Occipital lobe (tissue), 2 donors: ENCODE results near the gene SEZ6L2. TPM values are rescaled to one million over a fixed set of nuclear protein-coding genes. Genes with fewer than 3 reads are reported as not detected.
A peak's percentile ranks its signal among the peaks of the same experiment; 100 is the strongest.
"Not testable (repeated sequence)": the region's sequence is repeated elsewhere in the genome, so short reads cannot be mapped to it uniquely, and the experiment has no call there.

Experiments
- DNase-seq: peaks from one replicate; lab custom pipeline; 2025; lab: John Stamatoyannopoulos, UW
- total RNA-seq: library from RNA; depleted of rRNA; stranded (reverse); fragments of >200 nt; gene quantifications from one replicate; pipeline ENCODE4 v1.2.3, GENCODE V29; 2014

Gene SEZ6L2
- total RNA-seq, 1 donor from 2014 or later = 32.1 TPM

DNA sequence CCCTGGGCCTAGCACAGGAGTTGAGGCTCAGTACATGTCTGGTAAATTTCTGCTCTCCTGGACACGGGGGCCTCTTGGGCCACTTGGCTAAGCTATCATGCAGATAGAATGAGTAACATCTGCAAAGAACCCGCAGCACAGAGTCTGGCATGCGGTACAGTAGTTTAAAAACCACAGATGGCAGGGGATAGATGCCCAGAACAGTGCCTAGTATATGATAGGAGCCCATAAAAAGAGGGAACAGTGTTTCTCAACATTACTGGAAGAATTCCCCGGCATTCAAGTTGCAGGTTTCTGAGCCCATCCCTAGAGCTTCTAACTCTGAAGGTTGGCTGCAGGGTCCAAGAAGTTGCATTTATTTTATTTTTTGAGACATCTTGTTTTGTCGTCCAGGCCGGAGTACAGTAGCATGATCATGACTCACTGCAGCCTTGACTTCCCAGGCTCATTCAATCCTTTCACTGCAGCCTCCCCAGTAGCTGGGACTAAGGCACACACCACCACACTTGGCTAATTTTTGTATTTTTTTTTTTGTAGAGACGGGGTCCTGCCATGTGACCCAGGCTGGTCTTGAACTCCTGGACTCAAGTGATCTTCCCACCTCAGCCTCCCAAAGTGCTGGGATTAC is 42.1 kb downstream of the SEZ6L2 start:
- DNase-seq = no peak

DNA sequence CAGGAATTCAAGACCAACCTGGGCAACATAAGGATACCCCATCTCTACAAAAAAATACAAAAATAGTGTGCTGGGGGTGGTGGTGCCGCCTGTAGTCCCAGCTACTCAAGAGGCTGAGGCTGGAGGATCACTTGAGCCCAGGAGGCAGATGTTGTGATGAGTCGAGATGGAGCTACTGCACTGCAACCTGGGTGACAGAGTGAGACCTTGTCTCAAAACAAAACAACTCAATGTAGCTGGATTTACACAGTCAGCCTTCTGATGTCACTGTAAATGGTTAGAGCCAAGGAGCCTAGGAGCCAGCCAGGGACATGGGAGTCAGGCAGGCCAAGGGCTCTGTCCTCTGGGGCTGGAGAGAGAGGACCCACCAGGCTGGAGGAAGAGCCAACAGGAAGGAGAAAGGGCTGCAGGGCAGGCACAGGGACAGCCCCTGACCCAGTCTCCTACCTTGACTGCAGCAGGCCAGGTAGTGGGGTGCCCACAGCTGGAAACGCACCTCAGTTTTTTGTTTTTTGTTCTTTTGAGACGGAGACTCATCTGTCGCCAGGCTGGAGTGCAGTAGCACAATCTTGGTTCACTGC is 44.7 kb downstream of the SEZ6L2 start:
- DNase-seq = no peak

DNA sequence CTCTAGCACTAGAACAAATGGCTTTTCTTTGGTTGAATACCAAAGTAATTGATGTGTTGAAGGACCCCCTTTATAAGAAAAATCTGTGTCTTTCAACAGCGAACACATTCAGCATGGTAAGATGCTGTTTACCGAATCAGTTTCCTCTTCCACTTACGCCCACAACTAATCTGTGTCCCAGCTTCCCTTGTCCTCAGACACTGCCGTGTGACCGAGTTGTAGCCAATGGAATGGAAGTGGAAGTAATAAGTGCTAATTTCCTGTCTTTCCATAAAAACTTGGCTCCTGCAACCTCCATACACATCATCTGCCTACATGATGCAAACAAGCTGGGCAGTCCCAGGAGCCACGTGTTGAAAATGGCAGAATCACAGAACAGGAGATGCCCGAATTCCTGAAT is 46.7 kb downstream of the SEZ6L2 start:
- DNase-seq = no peak

DNA sequence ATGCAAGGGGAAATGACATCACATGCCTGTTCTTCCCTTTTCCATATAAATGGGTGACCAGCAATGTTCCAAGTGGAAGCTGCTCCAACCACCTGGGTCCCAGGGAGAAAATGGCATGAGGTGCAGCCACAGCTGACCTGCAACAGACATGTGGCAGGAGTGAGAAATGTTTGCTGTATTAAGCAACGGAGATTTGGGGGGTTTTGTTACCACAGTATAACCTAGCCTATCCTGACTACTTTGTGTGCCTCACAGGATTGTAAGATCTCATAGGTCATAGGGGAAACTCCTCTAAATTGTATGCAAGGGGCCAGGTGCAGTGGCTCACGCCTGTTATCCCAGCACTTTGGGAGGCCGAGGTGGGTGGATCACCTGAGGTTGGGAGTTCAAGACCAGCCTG is 48.4 kb downstream of the SEZ6L2 start:
- no peak for DNase-seq

DNA sequence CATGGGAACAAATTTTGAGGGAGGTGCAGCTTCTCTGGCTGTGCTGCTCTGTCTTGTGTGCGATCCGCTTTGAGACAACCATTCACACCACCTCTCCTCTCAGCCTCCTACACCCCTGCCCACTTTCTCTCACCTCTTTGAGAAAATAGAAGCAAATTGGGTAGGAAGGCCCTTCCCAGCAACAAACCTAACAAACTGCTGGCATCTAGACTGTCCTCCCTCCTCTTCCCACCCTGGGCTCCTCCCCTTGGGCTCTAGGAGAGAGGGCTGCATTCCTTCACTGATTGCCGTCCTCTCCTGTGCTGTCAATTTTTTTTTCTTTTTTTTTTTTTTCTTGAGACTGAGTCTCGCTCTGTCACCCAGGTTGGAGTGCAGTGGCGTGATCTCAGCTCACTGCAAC is 49.8 kb downstream of the SEZ6L2 start:
- peak; percentile 14 for DNase-seq

DNA sequence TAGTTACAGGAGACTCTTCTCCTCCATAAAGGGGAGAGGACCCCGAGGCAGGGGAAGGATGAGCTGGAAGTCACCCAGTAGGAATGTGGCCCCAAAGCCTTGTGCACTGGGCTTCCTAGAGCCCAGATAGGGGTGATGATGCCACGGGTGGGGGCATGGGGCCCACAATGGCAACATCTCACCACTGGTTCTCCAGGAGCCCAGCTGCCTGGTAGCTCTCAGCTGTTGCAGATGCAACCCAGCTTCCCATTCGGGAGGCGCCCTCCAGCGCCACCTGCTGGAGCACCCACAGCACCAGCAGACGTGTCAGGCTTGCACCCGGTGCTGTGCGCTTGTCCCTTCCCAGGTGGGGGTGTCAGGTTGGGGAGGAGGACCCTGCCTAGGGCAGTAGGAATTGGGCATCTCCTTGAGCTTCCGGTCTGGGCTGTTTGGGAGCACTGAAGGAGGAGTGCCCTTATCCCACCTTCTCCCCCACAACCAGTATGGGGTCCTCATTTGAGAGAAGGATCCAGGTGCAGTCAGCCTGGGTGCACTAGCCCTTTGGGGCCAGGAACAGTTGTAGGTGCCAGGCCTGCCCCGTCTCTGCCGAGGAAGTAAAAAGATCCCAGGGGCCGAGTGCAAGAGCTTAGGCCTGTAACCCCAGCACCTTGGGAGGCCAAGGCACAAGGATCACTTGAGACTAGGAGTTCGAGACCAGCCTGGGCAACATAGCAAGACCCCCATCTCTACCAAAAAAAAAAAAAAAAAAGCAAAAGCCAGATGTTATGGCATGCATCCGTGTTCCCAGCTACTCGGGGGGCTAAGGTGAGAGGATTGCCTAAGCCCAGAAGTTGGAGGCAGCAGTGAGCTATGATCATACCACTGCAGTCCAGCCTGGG is 50.7 kb downstream of the SEZ6L2 start:
- DNase-seq = peak; percentile 54

DNA sequence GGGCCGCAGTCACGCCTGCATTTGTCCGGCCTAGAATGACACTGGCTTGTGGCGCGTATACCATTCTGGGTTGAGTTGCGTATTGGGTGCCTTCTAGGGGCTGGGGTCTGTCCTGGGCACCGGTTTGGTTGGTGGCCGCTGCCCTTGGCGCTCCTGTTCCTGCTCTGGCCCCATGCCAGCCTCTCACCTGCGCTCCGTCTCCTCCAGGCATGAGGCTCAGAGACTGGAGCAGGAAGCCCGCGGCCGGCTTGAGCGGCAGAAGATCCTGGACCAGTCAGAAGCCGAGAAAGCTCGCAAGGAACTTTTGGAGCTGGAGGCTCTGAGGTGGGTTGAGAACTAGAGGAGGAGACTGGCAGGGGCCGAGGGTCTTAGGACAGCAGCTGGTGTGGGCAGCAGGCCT is 53.7 kb downstream of the SEZ6L2 start:
- DNase-seq = no peak

DNA sequence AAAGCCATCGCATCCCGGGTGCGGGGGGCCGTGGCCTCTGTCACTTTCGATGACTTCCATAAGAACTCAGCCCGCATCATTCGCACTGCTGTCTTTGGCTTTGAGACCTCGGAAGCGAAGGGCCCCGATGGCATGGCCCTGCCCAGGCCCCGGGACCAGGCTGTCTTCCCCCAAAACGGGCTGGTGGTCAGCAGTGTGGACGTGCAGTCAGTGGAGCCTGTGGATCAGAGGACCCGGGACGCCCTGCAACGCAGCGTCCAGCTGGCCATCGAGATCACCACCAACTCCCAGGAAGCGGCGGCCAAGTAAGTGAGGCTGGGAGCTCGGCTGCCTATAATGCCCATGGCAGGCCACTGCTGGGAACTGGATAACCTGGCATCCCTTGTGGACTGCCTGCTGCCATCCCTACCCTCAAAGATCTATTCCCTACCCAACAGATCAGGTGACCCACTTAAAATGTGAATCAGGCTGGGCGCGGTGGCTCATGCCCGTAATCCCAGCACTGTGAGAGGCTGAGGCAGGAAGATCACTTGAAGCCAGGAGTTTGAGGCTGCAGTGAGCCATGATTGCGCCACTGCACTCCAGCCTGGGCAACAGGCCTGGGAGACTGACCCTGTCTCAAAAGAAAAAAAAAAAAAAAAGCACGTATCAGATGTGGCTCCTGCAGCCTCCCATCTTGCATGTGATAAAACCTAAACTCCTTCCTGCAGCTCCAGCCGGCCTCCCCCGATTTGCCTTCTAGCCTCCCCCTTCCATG is 54.6 kb downstream of the SEZ6L2 start:
- DNase-seq = no peak

DNA sequence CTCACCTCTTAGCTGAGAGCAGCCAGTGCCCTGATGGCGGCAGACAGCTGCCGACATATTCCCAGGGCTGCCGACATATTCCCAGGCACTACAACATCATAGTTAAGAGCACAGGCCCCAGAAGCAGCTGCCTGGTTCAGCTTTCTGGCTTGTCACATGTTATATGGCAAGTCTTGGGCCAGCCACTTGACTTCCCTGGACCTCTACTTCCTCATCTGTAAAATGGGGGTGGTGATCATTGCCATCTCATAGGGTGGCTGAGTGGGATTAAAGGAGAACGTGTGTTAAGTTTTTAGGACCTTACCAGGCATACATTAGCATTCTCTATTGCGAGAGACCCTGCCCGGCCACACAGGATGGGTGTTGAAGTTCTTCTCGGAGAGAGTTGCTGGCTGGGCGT is 55.4 kb downstream of the SEZ6L2 start:
- DNase-seq = no peak

DNA sequence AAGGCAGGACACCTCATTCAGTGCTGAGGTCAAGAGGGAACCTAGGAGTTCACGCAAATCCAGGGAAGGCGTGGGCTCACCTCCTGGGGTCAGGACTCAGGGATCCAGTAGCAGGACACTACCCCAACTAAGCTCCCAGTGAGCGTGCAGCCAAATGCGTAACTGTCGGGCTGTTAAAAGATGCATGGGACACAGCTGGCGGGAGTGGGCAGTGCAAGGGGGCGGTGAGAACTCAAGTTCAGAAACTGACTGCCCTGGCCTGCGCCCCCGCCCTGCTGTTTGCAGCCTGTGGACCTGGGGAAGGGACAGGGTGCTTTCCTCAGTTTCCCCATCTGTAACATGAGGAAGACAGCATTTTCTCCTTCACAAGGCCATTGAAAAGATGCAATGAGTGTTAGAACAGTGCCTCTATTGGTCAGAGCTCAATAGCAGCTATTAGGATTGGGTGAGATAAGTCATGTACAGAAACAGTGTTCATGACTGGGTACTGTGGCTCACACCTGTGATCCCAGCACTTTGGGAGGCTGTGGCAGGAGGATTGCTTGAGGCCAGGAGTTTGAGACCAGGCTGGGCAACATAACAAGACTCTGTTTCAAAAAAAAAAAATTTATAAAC is 56.5 kb downstream of the SEZ6L2 start:
- no peak for DNase-seq

DNA sequence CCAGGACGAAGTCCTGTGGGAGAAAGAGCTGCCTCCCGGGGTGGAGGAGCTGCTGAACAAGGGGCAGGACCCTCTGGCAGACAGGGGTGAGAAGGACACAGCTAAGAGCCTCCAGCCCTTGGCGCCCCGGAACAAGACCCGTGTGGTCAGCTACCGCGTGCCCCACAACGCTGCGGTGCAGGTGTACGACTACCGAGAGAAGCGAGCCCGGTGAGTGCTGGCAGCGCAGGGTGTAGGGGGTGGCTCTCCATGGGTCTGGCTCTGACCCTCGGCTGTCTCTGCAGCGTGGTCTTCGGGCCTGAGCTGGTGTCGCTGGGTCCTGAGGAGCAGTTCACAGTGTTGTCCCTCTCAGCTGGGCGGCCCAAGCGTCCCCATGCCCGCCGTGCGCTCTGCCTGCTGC is 57.7 kb downstream of the SEZ6L2 start:
- DNase-seq = no peak

DNA sequence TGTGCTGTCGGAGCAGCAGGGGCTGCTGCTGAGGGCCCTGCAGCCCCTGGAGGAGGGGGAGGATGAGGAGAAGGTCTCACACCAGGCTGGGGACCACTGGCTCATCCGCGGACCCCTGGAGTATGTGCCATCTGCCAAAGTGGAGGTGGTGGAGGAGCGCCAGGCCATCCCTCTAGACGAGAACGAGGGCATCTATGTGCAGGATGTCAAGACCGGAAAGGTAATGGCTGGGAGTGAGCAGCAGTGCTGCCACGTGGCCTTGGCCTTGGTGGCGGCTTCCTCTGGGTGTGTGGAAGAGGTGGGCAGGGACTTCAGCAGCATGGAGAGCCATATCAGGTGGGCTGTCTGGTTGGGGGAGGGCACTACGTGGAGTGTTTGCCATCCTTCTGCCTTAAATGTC is 59.1 kb downstream of the SEZ6L2 start:
- no peak for DNase-seq

DNA sequence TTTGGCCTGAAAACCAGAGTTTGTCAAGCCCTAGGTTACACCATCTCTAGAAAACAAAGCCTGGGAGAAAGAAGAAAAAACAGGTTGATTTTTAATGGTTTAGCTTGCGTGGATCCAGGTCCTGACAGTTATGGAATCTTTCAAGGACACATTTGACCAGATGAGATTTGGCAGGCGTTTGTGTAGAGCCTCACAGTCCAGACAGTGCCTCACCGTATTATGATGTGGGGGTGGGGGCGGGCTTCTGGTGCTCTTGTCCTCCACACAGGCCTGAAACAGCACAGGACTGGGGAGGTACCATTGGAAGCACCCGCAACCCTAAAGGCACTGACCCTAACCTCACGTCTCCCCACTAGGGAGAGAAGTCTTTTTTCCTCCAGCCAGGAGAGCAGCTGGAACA is 59.5 kb downstream of the SEZ6L2 start:
- no peak for DNase-seq

DNA sequence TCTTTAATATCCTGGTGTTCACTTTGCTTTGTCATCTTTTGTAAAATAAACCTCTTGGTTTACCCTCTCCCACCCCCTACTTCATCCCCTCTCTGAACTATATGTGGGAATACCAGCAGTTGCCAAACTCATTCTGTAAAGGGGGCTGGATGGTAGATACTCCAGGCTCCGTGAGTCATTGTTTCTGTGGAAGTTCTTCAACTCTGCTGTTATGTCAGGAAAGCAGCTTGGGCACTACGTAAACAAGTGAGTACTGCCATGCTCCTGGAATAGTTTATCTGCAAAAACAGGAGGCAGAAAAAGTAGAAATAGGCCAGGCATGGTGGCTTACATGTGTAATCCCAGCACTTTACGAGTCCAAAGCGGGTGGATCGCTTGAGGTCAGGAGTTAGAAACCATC is 61.5 kb downstream of the SEZ6L2 start:
- no peak for DNase-seq

DNA sequence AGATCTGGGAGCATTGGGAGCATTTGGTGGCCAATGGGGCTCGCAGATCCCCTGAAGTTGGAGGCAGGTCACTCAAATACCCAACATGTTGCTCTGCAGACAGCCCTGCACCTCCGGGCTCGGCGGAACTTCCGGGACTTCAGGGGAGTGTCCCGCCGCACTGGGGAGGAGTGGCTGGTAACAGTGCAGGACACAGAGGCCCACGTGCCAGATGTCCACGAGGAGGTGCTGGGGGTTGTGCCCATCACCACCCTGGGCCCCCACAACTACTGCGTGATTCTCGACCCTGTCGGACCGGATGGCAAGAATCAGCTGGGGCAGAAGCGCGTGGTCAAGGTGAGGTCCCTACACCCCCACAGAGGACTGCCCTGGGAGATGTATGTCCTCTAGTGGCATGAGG is 62.7 kb downstream of the SEZ6L2 start:
- DNase-seq = no peak

DNA sequence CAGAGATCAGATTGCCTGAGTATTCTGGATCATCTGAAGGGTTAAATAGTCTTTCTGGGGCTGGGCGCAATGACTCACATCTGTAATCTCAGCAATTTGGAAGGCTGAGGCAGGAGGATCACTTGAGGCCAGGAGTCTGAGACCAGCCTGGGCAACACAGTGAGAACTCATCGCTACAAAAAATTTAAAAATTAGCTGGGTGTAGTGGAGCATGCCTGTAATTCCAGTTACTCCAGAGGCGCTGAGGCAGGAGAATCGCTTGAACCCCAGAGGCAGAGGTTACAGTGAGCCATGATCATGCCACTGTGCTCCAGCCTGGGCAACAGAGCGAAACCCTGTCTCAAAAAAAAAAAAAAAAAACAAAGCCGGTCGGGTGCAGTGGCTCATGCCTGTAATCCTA is 63.4 kb downstream of the SEZ6L2 start:
- no peak for DNase-seq

DNA sequence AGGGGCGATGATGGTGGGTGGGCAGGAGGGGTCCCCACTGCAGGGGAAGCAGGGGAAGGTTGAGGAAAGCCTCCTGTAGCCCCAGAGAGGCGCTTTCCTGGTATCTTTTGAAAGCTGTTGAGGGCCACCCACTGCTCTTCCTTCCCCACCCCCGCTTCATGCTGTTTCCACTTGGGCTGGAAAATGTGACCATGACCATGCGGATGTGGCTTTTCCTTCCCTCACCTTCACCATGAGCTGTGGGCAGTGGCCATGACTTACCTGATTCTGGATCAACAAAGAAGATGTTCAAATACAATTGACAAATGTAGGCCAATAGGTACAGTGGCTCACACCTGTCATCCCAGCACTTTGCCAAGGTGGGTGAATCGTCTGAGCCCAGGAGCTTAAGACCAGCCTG is 65.3 kb downstream of the SEZ6L2 start:
- DNase-seq = no peak

DNA sequence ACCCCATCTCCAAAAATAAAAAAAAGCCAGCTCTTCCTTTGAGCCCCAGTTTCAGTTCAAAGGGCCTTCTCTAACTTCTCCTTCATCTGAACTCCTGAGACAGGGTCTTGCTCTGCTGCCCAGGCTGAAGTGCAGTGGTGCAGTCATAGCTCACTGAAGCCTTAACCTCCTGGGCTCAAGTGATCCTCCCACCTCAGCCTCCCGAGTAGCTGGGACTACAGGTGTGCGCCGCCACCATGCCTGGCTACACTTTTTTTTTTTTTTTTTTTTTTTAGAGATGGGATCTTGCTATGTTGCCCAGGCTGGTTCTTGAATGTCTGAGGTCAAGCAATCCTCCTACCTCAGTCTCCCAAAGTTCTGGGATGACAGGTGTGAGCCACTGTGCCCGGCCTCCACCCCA is 66.1 kb downstream of the SEZ6L2 start:
- not testable (repeated sequence) for DNase-seq

DNA sequence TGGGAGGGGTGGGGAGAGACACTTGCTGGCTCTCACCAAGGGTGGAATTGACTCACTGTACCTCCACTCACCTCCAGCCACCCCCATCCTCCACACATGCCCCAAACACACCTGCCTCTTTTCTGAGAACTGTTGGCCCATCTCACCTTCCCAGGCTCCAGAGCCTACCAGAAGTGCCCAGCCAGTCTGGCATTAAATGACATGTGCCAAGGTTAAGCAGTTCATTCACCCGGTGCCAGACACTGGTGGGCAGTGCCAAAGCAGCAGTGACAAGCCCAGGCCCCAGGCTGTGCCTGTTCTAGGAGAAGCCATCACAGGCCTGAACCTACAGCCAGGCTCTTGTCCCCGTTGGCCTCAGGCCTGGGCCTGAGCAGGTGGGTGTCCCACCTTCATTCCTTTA is 67.9 kb downstream of the SEZ6L2 start:
- no peak for DNase-seq

DNA sequence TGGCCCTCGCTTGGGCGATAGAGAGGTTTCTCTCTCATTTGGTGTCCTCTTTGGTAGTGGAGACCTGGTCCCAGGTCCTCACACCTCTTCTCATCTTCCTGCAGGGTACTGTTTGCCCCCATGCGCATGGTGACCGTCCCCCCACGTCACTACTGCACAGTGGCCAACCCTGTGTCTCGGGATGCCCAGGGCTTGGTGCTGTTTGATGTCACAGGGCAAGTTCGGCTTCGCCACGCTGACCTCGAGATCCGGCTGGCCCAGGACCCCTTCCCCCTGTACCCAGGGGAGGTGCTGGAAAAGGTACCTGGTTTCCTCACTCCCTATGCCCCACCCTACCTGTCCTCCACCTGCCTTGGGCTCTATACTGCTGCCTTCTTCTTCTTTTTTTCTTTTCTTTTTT is 68.6 kb downstream of the SEZ6L2 start:
- DNase-seq = no peak

DNA sequence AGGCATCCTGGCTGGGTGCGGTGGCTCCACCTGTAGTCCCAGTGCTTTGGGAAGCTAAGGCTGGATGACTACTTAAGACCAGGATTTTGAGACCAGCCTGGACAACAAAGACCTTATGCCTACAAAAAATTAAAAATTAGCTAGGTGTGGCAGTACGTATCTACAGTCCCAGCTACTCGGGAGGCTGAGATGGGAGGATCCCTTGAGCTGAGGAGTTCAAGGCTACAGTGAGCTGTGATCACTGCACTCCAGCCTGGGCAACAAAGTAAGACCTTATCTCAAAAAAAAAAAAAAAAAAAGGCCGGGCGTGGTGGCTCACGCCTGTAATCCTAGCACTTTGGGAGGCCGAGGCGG is 73.0 kb downstream of the SEZ6L2 start:
- DNase-seq = no peak
